GM12891 (cell line): ENCODE measurements around the gene LILRA6.
"Not testable (repeated sequence)": the region's sequence is repeated elsewhere in the genome, so short reads cannot be mapped to it uniquely, and the experiment has no call there.

Experiments
- POLR2A ChIP-seq: IDR thresholded peaks from 2 replicates; pipeline ENCODE4 v1.6.1; 2011; ENCODE audit warnings: low read depth, low read length, control low read depth
- POLR2AphosphoS5 ChIP-seq: IDR thresholded peaks from 2 replicates; pipeline ENCODE4 v1.6.1; 2011; ENCODE audit warnings: low read depth, low read length, control low read depth
- TAF1 ChIP-seq: IDR thresholded peaks from 2 replicates; pipeline ENCODE4 v1.6.1; 2011; ENCODE audit warnings: low read depth, low read length, control low read depth

DNA sequence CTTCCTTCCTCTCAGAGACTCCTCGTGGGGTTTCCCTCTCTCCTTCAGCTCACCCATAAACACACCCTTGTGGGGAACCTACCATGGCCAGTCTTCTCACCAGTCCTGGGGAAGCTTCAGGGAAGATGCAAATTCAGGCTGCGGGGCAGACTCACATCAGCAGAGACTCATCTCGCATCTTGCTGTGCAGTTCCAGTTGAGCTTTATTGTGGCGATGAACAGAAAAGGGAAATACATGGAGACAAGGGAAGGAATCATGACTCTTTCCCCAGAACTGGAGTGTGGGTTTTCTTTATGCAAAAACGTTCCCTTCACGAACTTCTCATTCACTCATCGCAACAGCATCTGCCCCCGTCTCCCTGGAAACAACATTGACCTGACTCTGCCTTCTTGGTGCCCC is 46.6 kb upstream of the LILRA6 start:
- not testable (repeated sequence) for TF ChIP-seq TAF1, POLR2AphosphoS5, POLR2A
